NCI-H2029 treated with DMSO at 0.1 percent for 48 hours (cell line): ENCODE measurements around the gene CEP112.
"Not testable (repeated sequence)": the region's sequence is repeated elsewhere in the genome, so short reads cannot be mapped to it uniquely, and the experiment has no call there.

Experiments used
- DNase-seq: peaks from one replicate; lab custom pipeline; 2025; lab: John Stamatoyannopoulos, UW

The CEP112 gene

GRCh38 chr17:65891231-65891735, 300.6 kb downstream of the CEP112 start:
- no peak for DNase-seq

GRCh38 chr17:65888649-65889048, 303.3 kb downstream of the CEP112 start:
- DNase-seq, result no peak

GRCh38 chr17:65886315-65887245, 305.4 kb downstream of the CEP112 start:
- no peak for DNase-seq

DNA sequence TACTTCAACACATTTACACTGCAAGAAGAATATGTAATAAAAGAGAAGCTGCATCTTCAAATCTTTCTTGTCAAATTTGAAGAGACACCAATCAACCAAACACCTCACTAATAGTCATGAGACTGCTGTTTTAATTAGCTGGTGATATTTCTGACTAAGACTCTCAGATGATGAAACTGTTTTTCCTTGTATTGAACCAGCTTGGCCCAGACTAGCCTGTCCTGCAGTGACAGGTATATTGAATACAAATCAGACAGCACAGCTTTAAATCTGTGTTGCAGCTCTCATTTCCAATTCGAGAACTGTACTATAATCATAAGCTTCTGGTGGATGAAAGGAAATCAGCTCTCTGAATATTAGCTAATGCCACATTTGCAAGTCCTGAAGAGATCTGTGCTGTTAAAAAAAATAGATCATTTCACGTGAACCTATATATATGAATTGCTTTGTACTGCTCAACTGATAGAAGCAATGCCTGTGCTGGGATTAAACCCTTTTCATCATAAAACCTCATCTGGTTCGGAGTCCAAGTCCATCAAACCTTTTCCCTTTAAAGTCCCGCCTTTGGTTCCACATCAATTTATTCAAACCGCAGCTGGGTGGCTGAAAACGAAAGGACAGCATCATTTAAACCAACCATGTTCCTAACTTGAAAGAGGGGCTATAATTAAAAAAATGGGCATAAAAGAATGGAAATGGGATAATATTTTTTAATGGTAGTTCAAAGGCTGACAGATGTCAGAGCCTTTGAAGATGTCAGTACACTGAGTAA, 306.2 kb downstream of the CEP112 start:
- no peak for DNase-seq

GRCh38 chr17:65876985-65877384, 314.9 kb downstream of the CEP112 start:
- no peak for DNase-seq

- DNase-seq, result no peak
Measured at GRCh38 chr17:65868881-65869280, 323.1 kb downstream of the CEP112 start.

- DNase-seq, result no peak
Measured at GRCh38 chr17:65867014-65867413, 324.9 kb downstream of the CEP112 start.

- no peak for DNase-seq
Measured at GRCh38 chr17:65865715-65866425, 326.1 kb downstream of the CEP112 start.

- no peak for DNase-seq
Measured at GRCh38 chr17:65864394-65864793, 327.5 kb downstream of the CEP112 start.

- DNase-seq, result no peak
Measured at GRCh38 chr17:65857718-65858117, 334.2 kb downstream of the CEP112 start.

DNA sequence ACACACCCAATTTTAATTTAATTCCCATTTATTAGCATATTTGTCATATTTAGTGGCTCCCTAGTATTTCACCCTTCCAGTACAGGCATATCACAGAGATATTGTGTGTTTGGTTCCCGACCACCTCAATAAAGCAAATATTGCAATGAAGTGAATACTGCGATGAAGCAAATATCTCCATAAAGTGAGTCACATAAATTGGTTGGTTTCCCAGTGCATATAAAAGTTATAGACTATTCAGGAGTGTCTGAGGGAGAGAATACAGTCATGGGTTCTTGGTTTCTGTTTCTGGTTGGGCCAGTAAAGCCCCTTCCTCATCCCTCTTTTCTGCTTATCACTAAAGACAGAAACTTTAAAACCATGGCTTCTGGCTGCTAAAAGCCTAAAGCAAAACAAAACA, 335.1 kb downstream of the CEP112 start:
- no peak for DNase-seq

GRCh38 chr17:65855675-65856074, 336.3 kb downstream of the CEP112 start:
- DNase-seq, result no peak

DNA sequence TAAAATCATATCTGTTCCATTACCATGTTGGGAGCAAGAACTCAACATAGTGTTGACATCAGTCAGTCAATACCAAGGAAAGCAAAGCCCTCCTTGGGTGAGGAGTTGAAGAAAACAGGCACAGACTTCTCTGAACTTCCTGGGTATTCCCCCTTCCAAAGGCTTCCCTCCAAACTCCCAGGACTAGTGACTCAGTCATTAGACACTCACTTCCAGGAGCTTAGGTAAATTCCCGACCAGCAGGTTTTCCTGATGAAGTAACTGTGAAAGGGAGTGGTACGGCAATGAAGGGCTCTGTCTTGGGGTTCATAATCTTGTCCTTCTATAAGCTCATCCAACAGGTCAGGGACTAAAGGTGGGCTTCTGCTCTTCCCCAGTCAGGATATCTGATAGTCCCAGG, 336.7 kb downstream of the CEP112 start:
- DNase-seq, result no peak

DNA sequence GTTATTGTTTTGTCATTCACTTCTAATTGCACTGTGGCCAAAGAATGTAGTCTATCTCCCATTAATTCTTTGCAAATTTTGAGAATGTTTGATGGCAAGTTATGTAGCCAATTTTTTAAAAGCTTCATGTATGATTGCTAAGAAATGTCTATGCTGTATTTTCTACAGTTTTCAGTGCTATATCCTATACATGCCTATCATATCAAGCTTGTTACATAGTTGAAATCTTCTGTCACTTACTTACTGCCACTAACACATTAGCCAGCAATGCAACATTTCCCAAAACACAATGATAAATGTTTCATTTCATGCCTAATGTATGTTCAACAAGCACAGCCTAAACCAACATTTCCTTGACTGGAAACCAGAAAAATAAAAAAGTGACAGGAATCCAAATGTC, 338.1 kb downstream of the CEP112 start:
- DNase-seq, result no peak

- no peak for DNase-seq
Measured at GRCh38 chr17:65852911-65853310, 339.0 kb downstream of the CEP112 start.

DNA sequence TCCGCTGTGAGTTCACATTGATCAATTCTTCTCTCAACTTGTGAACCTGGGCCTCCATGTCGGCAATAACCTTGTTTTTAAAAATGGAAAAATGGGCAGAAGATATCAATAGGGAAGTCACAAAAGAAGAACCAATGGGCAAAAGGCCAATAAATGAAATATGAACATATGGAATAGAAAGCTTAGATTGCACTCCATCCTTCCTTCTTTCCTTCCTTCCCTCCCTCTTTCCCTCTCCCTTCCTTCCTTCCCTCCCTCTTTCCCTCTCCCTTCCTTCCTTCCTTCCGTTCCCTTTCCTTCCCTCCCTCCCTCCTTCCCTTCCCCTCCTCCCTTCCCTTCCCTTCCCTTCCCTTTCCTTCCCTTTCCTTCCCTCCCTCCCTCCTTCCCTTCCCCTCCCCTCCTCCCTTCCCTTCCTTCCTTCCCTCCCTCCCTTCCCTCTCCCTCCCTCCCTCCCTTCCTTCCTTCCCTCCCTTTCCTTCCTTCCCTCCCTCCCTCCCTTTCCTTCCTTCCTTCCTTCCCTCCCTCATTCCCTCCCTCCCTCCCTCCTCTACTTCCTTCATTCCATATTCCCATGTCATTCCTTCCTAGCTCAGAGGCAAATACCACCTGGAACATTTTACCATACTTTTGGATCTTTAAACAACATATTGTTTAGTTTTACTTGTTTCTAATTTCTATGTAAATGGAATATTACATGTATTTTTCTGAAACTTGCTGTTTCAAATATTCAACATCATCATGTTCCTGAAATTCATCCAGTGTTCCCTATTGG, 339.8 kb downstream of the CEP112 start:
- DNase-seq, result no peak

DNA sequence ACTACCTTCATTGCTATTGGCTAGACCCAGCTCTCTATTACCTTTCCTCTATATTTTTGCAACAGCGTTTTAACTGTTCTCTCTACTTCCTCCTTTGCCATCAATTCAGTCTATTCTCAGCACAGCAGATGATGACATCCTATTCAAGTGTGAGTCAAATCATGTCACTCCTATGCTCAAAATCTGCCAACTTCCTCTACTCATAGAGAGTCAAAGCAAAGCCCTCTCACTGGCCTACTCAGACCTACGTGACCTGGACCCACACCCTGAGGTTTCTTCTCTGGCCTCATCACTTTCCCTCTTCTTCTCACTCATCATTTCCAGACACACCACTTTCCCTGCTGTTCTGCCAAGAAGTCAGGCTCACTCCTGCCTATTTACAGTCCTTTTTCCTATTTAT, 341.4 kb downstream of the CEP112 start:
- no peak for DNase-seq

GRCh38 chr17:65848751-65849150, 343.2 kb downstream of the CEP112 start:
- no peak for DNase-seq

DNA sequence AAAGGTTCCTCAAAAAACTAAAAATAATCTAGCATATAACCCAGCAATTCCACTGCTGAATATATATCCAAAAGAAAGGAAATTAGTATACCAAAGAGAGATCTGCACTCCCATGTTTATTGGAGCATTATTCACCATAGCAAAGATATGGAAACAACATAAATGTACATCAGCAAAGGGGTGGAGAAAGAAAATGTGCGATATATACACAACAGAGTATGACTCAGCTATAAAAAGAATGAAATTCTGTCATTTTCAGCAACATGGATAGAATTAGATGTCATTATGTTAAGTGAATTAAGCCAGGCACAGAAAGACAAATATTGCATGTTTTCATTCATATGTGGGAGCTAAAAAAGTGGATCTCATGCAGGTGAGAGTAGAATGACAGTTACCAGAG, 350.8 kb downstream of the CEP112 start:
- DNase-seq, result no peak

- not testable (repeated sequence) for DNase-seq
Measured at GRCh38 chr17:65837232-65837631, 354.7 kb downstream of the CEP112 start.

- no peak for DNase-seq
Measured at GRCh38 chr17:65833214-65833613, 358.7 kb downstream of the CEP112 start.

DNA sequence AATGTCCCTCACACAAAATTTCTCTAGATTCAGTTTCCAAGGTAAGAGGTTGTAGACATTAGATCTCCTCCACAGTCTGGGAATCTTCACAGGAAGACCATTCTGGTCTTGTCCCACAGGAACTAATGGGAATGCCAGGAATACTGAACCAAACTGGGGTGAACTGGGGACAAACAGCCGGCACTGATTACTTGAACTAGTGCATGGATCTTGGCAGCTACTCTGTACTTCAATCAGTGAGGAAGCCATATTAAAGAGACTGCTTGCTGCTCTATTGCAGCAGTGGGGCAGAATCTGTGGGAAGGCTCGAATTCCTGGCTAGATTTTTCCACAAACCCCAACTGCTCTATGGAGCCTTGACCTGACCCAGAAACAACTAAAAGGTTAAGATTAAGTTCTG, 361.6 kb downstream of the CEP112 start:
- DNase-seq, result no peak
